H1 (cell line): ENCODE data around the gene BCAR1. TPM values are rescaled to one million over a fixed set of nuclear protein-coding genes. Genes with fewer than 3 reads are reported as not detected.

ENCODE experiments used
- CTCF ChIA-PET: fragments of 300-600 bp; sonication (Branson Sonifier 250); formaldehyde crosslinking; loops from one replicate; lab custom pipeline; 2021; ENCODE audit not compliant: partially characterized antibody; lab: Charles Lee
- POLR2A ChIA-PET: fragments of 300-600 bp; sonication (Branson Sonifier 250); formaldehyde crosslinking; loops from one replicate; lab custom pipeline; 2021; ENCODE audit warnings: inconsistent platforms; ENCODE audit not compliant: partially characterized antibody; lab: Charles Lee
- DNase-seq, 2 experiments: peaks; one replicate each; pipeline versions ENCODE4 v3.0.0 to v3.0.0-alpha.2; 2010 to 2022; ENCODE audit warnings: low spot score in 2 of 2, low read depth in 1 of 2, mixed read lengths in 1 of 2
- FAIRE-seq: peaks from 2 replicates; lab custom pipeline; 2011; peaks lifted over from hg19 to GRCh38; lab: Jason Lieb, UNC
- H2AFZ ChIP-seq: 2 replicates; pipeline ENCODE4 v1.8.1; 2012; ENCODE audit warnings: low read length, inconsistent platforms
- H2AK5ac ChIP-seq: 2 replicates; pipeline ENCODE4 v1.6.1; 2013; ENCODE audit warnings: low read depth, low read length
- H2BK120ac ChIP-seq: replicated peaks from 2 replicates; pipeline ENCODE3; 2013; ENCODE audit warnings: low read depth, low read length, inconsistent platforms
- H2BK12ac ChIP-seq: 2 replicates; pipeline ENCODE4 v1.6.1; 2013; ENCODE audit warnings: low read depth, low read length
- H2BK15ac ChIP-seq: 2 replicates; pipeline ENCODE4 v1.6.1; 2013; ENCODE audit warnings: low read length
- H2BK20ac ChIP-seq: 2 replicates; pipeline ENCODE4 v1.6.1; 2013; ENCODE audit warnings: low read length
- H2BK5ac ChIP-seq: 2 replicates; pipeline ENCODE4 v1.6.1; 2013; ENCODE audit warnings: low read depth, low read length
- H3K14ac ChIP-seq: 2 replicates; pipeline ENCODE4 v1.6.1; 2013; ENCODE audit warnings: inconsistent platforms; ENCODE audit not compliant: insufficient read length
- H3K18ac ChIP-seq: 2 replicates; pipeline ENCODE4 v1.6.1; 2013; ENCODE audit warnings: low read length; ENCODE audit errors: extremely low read depth
- H3K23ac ChIP-seq: 2 replicates; pipeline ENCODE4 v1.6.1; 2013; ENCODE audit warnings: inconsistent platforms; ENCODE audit not compliant: insufficient read length
- H3K23me2 ChIP-seq: 2 replicates; pipeline ENCODE4 v1.6.1; 2013; ENCODE audit warnings: low read depth, low read length
- H3K27ac ChIP-seq: 2 replicates; pipeline ENCODE4 v1.6.1; 2011; ENCODE audit warnings: low read depth, low read length, inconsistent platforms
- H3K27me3 ChIP-seq, 4 experiments: replicated peaks in 1 of 4; 1 replicate in 1 of 4; 2 replicates in 3 of 4; pipeline versions ENCODE4 v1.6.1 to v1.8.1; 2011 to 2013; ENCODE audit warnings: low read length in 3 of 4, mild to moderate bottlenecking in 3 of 4, inconsistent platforms in 2 of 4, mixed read lengths in 2 of 4, moderate library complexity in 1 of 4; ENCODE audit not compliant: control insufficient read depth in 3 of 4, insufficient read depth in 3 of 4; ENCODE audit errors: extremely low read depth in 1 of 4
- H3K36me3 ChIP-seq, 4 experiments: 2 replicates each; pipeline versions ENCODE4 v1.6.1 to v1.8.1; 2011 to 2013; ENCODE audit warnings: mild to moderate bottlenecking in 4 of 4, low read length in 3 of 4, moderate library complexity in 2 of 4, control low read depth in 1 of 4, inconsistent platforms in 1 of 4; ENCODE audit not compliant: insufficient read depth in 4 of 4, control insufficient read depth in 2 of 4
- H3K4ac ChIP-seq: replicated peaks from 2 replicates; pipeline ENCODE3; 2013; ENCODE audit warnings: low read length, low read depth, mixed read lengths, inconsistent platforms; ENCODE audit not compliant: insufficient read length
- H3K4me1 ChIP-seq, 4 experiments: replicated peaks in 1 of 4; 1 replicate in 1 of 4; 2 replicates in 3 of 4; pipeline versions ENCODE4 v1.6.1 to v1.8.1; 2011 to 2013; ENCODE audit warnings: low read length in 3 of 4, inconsistent platforms in 2 of 4, mixed read lengths in 1 of 4; ENCODE audit not compliant: insufficient read depth in 4 of 4, control insufficient read depth in 3 of 4
- H3K4me2 ChIP-seq, 2 experiments: 2 replicates each; pipeline versions ENCODE4 v1.6.1 to v1.8.1; 2011 to 2013; ENCODE audit warnings: low read depth in 2 of 2, low read length in 2 of 2, control low read depth in 1 of 2, inconsistent platforms in 1 of 2, mild to moderate bottlenecking in 1 of 2; ENCODE audit not compliant: insufficient read depth in 1 of 2
- H3K4me3 ChIP-seq, 4 experiments: fragments of 200-600, 300-600 bp in 1 of 4; sonication (generic), shearing (Covaris generic), sonication (Bioruptor Twin) in 1 of 4; 2 replicates each; pipeline versions ENCODE4 v1.5.1 to v1.8.1; 2011 to 2016; ENCODE audit warnings: low read length in 4 of 4, low read depth in 3 of 4, control low read depth in 2 of 4, inconsistent platforms in 2 of 4, mild to moderate bottlenecking in 2 of 4, mixed read lengths in 1 of 4, moderate library complexity in 1 of 4; ENCODE audit not compliant: insufficient read depth in 2 of 4; ENCODE audit errors: extremely low read depth in 1 of 4
- H3K56ac ChIP-seq: replicated peaks from 2 replicates; pipeline ENCODE3; 2013; ENCODE audit warnings: low read depth, mild to moderate bottlenecking, mixed read lengths, low read length, inconsistent platforms; ENCODE audit not compliant: insufficient read length
- H3K79me1 ChIP-seq: 2 replicates; pipeline ENCODE4 v1.6.1; 2013; ENCODE audit warnings: low read depth, low read length, control low read depth
- H3K79me2 ChIP-seq, 2 experiments: 2 replicates each; pipeline versions ENCODE4 v1.6.1 to v1.8.1; 2012 to 2013; ENCODE audit warnings: low read length in 2 of 2, mild to moderate bottlenecking in 2 of 2, inconsistent platforms in 1 of 2; ENCODE audit not compliant: insufficient read depth in 2 of 2, control insufficient read depth in 1 of 2
- H3K9ac ChIP-seq, 4 experiments: replicated peaks in 1 of 4; 1 replicate in 1 of 4; 2 replicates in 3 of 4; pipeline versions ENCODE4 v1.6.1 to v1.8.1; 2011 to 2013; ENCODE audit warnings: low read depth in 3 of 4, low read length in 3 of 4, control low read depth in 2 of 4, mild to moderate bottlenecking in 2 of 4, moderate library complexity in 2 of 4, inconsistent platforms in 1 of 4; ENCODE audit errors: extremely low read depth in 1 of 4
- H3K9me3 ChIP-seq, 2 experiments: 2 replicates each; pipeline versions ENCODE4 v1.6.1 to v1.8.1; 2012 to 2013; ENCODE audit warnings: mild to moderate bottlenecking in 2 of 2, moderate library complexity in 2 of 2, control low read depth in 1 of 2, inconsistent platforms in 1 of 2, low read depth in 1 of 2, low read length in 1 of 2, mixed read lengths in 1 of 2; ENCODE audit not compliant: insufficient read depth in 2 of 2
- H4K20me1 ChIP-seq, 2 experiments: replicated peaks in 1 of 2; 2 replicates each; pipeline versions ENCODE3 to v1.8.1; 2011 to 2013; ENCODE audit warnings: inconsistent platforms in 2 of 2, low read length in 2 of 2, mild to moderate bottlenecking in 1 of 2; ENCODE audit not compliant: insufficient read depth in 2 of 2, control insufficient read depth in 1 of 2
- H4K5ac ChIP-seq: 2 replicates; pipeline ENCODE4 v1.6.1; 2013; ENCODE audit warnings: low read length, low read depth, mixed read lengths, inconsistent platforms; ENCODE audit not compliant: insufficient read length
- H4K8ac ChIP-seq: 2 replicates; pipeline ENCODE4 v1.8.0; 2013; ENCODE audit warnings: mild to moderate bottlenecking, moderate library complexity, low read length, inconsistent platforms; ENCODE audit not compliant: insufficient read depth; ENCODE audit errors: extremely low read depth
- H4K91ac ChIP-seq: replicated peaks from 2 replicates; pipeline ENCODE3; 2013; ENCODE audit warnings: low read length, mixed read lengths, inconsistent platforms; ENCODE audit not compliant: insufficient read length
- HDAC2 ChIP-seq, 2 experiments: fragments of 300-600 bp in 1 of 2; sonication (generic) in 1 of 2; IDR thresholded peaks; 2 replicates each; pipeline ENCODE4 v1.6.1; 2011 to 2012; ENCODE audit warnings: low read depth in 2 of 2, low read length in 2 of 2, mild to moderate bottlenecking in 2 of 2, moderate library complexity in 2 of 2, borderline replicate concordance in 1 of 2, inconsistent platforms in 1 of 2
- POLR2AphosphoS5 ChIP-seq: IDR thresholded peaks from 2 replicates; pipeline ENCODE4 v1.6.1; 2011; ENCODE audit warnings: low read depth, low read length
- RAD21 ChIP-seq, 2 experiments: IDR thresholded peaks in 1 of 2; conservative IDR thresholded peaks in 1 of 2; 2 replicates each; pipeline ENCODE4 v1.6.1; 2011; ENCODE audit warnings: low read depth in 2 of 2, low read length in 2 of 2, improper control_type of control experiment in 1 of 2, inconsistent platforms in 1 of 2, mild to moderate bottlenecking in 1 of 2, moderate library complexity in 1 of 2
- SIRT6 ChIP-seq: IDR thresholded peaks from one replicate; pipeline ENCODE4 v1.7.1; 2012; ENCODE audit warnings: low read length, inconsistent platforms
- WGBS, 2 experiments: shearing (Covaris generic) in 1 of 2; methylation state at CpG; one replicate each; pipeline versions ENCODE4 v1.1.6 to v1.1.7; 2013 to 2015; ENCODE audit warnings: low lambda C conversion rate in 2 of 2, mixed read lengths in 2 of 2, inconsistent platforms in 1 of 2, low coverage in 1 of 2, missing lambda C conversion rate in 1 of 2; ENCODE audit not compliant: insufficient replicate concordance in 2 of 2, insufficient coverage in 1 of 2, insufficient read length in 1 of 2; ENCODE audit errors: extremely low coverage in 1 of 2, missing lambda C conversion rate in 1 of 2; 5-methylcytosine and 5-hydroxymethylcytosine counted together
- polyA plus RNA-seq, 7 experiments: library from polyadenylated mRNA; depleted of rRNA in 3 of 7; stranded (reverse) in 5 of 7; unstranded in 2 of 7; fragments of >200 nt in 5 of 7; fragments of 200-250 nt in 2 of 7; gene quantifications; 1 replicate in 5 of 7; 2 replicates in 1 of 7; 4 replicates in 1 of 7; pipeline versions ENCODE4 v1.2.1 to v1.2.3, GENCODE V29; 2011 to 2013; ENCODE audit warnings: missing spikeins in 2 of 7, mixed read lengths in 2 of 7
- total RNA-seq: library from RNA; stranded (reverse); fragmentation: NEBNext Ultra II Directional; extraction: Animal tissue kit (Norgen Biotek cat#: 25700); gene quantifications from 2 replicates; pipeline ENCODE4 v1.2.1, GENCODE V29; 2021

BCAR1 gene
- total and polyA plus RNA-seq, 2 of the 8 experiments (the other 6 are each of a cell fraction or from before 2014, with no cell fraction given), result 59.8 to 105 TPM

- H4K5ac ChIP-seq, result no peak overlapping the region
- CTCF ChIA-PET, result interaction anchor here (1.0 to 3.0 kb wide), 4 partner anchors 12 to 24 kb away, joined by 4 to 10 read pairs (median 6); partner anchors contain the start of gene CTRB2
- no peak overlapping the region for H3K14ac ChIP-seq
- H3K79me1 ChIP-seq, result no peaks in the 10 kb centered on the region
- H3K9ac ChIP-seq, result peak overlapping the region in 1 of 4 experiments; percentile 0; a peak in 1 of 7 replicates
- no peak for DNase-seq
- H3K23me2 ChIP-seq, result no peaks in the 10 kb centered on the region
- TF ChIP-seq POLR2AphosphoS5, result peak; percentile 60; the same call in 1 of the 2 replicates
- TF ChIP-seq RAD21 (IDR thresholded peaks at IDR 0.05 in 1 of 2, conservative IDR thresholded peaks at IDR 0.05 in 1 of 2; ENCODE audit: low read depth in 2 of 2, low read length in 2 of 2), result peak; percentile 7; a peak in 1 of 4 replicates
- no peak for TF ChIP-seq SIRT6
- TF ChIP-seq HDAC2 (IDR thresholded peaks at IDR 0.05; ENCODE audit: borderline replicate concordance in 1 of 2, low read depth in 2 of 2, low read length in 2 of 2), result no peak
- FAIRE-seq, result no peak
- peaks cover 3 to 11% of the 10 kb centered on the region in 2 experiments for H4K20me1 ChIP-seq
- H3K4me1 ChIP-seq, result peaks cover 0 to 4% (median 0%) of the 10 kb centered on the region in 4 experiments; a peak in 1 of 7 replicates
- H3K27me3 ChIP-seq, result no peaks in the 10 kb centered on the region
- no peak overlapping the region for H3K23ac ChIP-seq
- H2BK15ac ChIP-seq, result no peak overlapping the region
- POLR2A ChIA-PET, result interaction anchor here (0.6 to 22.7 kb wide), 15 partner anchors 9 to 207 kb away, joined by 3 to 375 read pairs (median 4); partner anchors contain the start of genes BCAR1 and CTRB2
- no peak overlapping the region for H2AK5ac ChIP-seq
- no peak overlapping the region for H3K18ac ChIP-seq
- H3K4ac ChIP-seq, result no peak overlapping the region
- H2BK12ac ChIP-seq, result peak overlapping the region; percentile 60; the same call in 1 of the 2 replicates
- no peak overlapping the region for H3K27ac ChIP-seq
- WGBS, 2 experiments, result 91% methylated on average over 10 of the region's 22 CpGs; no CpG with 5 or more reads in 1 of the 2 experiments
- H2AFZ ChIP-seq, result no peak overlapping the region
- H4K8ac ChIP-seq, result peak overlapping the region; percentile 57; the same call in 1 of the 2 replicates
- no peak overlapping the region for H3K56ac ChIP-seq
- no peak overlapping the region for H2BK5ac ChIP-seq
- H3K79me2 ChIP-seq, result no peaks in the 10 kb centered on the region
- no peak overlapping the region for H3K4me3 ChIP-seq
- no peak overlapping the region for H4K91ac ChIP-seq
- no peak overlapping the region for H2BK120ac ChIP-seq
- H3K36me3 ChIP-seq, result peaks cover 4 to 15% (median 8%) of the 10 kb centered on the region in 4 experiments; a peak in 5 of 8 replicates
- H3K4me2 ChIP-seq, result no peak overlapping the region
- no peak overlapping the region for H2BK20ac ChIP-seq
- no peaks in the 10 kb centered on the region for H3K9me3 ChIP-seq
Measured at GRCh38 chr16:75226550-75227360, 24.7 kb downstream of the BCAR1 start.
